ENCODE data around the gene CFAP20DC.

CFAP20DC gene

GRCh38 chr3:59027607-59028006 lies 22.2 kb downstream of the CFAP20DC start:
- Histone ChIP-seq H3K4me1 (ENCODE audit: control insufficient read depth, insufficient read depth, low read length) (0 out of 2 replicates have a peak, but pooled peaks cover 4% of the 10 kb centered on the region), H3K9ac (ENCODE audit: low read depth, low read length) (no peak overlapping the region)

GRCh38 chr3:59023612-59024011 lies 26.2 kb downstream of the CFAP20DC start:
- no peaks in the 10 kb centered on the region for H3K36me3 ChIP-seq (ENCODE audit: control insufficient read depth, insufficient read depth, low read length)
- no peak overlapping the region for H3K9ac ChIP-seq (ENCODE audit: low read depth, low read length)
- H3K27ac ChIP-seq (ENCODE audit: low read depth, low read length), result no peak overlapping the region
- no peaks in the 10 kb centered on the region for H3K4me1 ChIP-seq (ENCODE audit: control insufficient read depth, insufficient read depth, low read length)
- H3K9me3 ChIP-seq (ENCODE audit: control insufficient read depth, insufficient read depth, low read length), result no peaks in the 10 kb centered on the region
- H3K27me3 ChIP-seq (ENCODE audit: control insufficient read depth, insufficient read depth, low read length), result no peaks in the 10 kb centered on the region
- no peak overlapping the region for H3K4me3 ChIP-seq (ENCODE audit: low read depth, low read length)

More at GRCh38 chr3:59027607-59028006, 22.2 kb downstream of the CFAP20DC start:
- no peaks in the 10 kb centered on the region for H3K36me3 ChIP-seq (ENCODE audit: control insufficient read depth, insufficient read depth, low read length)
- no peak overlapping the region for H3K27ac ChIP-seq (ENCODE audit: low read depth, low read length)
- H3K4me3 ChIP-seq (ENCODE audit: low read depth, low read length), result no peak overlapping the region
- no peaks in the 10 kb centered on the region for H3K9me3 ChIP-seq (ENCODE audit: control insufficient read depth, insufficient read depth, low read length)
- no peaks in the 10 kb centered on the region for H3K27me3 ChIP-seq (ENCODE audit: control insufficient read depth, insufficient read depth, low read length)

GRCh38 chr3:59017617-59017984 lies 32.2 kb downstream of the CFAP20DC start:
- H3K9ac ChIP-seq (ENCODE audit: low read depth, low read length), result no peak overlapping the region
- no peaks in the 10 kb centered on the region for H3K27me3 ChIP-seq (ENCODE audit: control insufficient read depth, insufficient read depth, low read length)
- H3K9me3 ChIP-seq (ENCODE audit: control insufficient read depth, insufficient read depth, low read length), result no peaks in the 10 kb centered on the region
- no peak overlapping the region for H3K4me3 ChIP-seq (ENCODE audit: low read depth, low read length)
- no peak overlapping the region for H3K27ac ChIP-seq (ENCODE audit: low read depth, low read length)
- H3K36me3 ChIP-seq (ENCODE audit: control insufficient read depth, insufficient read depth, low read length), result no peaks in the 10 kb centered on the region
- no peaks in the 10 kb centered on the region for H3K4me1 ChIP-seq (ENCODE audit: control insufficient read depth, insufficient read depth, low read length)

- Histone ChIP-seq H3K4me1 (ENCODE audit: control insufficient read depth, insufficient read depth, low read length) (no peaks in the 10 kb centered on the region), H3K27ac (ENCODE audit: low read depth, low read length) (no peak overlapping the region), H3K9ac (ENCODE audit: low read depth, low read length) (no peak overlapping the region), H3K36me3 (ENCODE audit: control insufficient read depth, insufficient read depth, low read length) (no peaks in the 10 kb centered on the region), H3K9me3 (ENCODE audit: control insufficient read depth, insufficient read depth, low read length) (no peaks in the 10 kb centered on the region), H3K4me3 (ENCODE audit: low read depth, low read length) (no peak overlapping the region), H3K27me3 (ENCODE audit: control insufficient read depth, insufficient read depth, low read length) (no peaks in the 10 kb centered on the region)
Measured at GRCh38 chr3:59016930-59017616, 32.8 kb downstream of the CFAP20DC start.

- H3K27me3 ChIP-seq (ENCODE audit: control insufficient read depth, insufficient read depth, low read length), result no peaks in the 10 kb centered on the region
- no peak overlapping the region for H3K27ac ChIP-seq (ENCODE audit: low read depth, low read length)
- H3K4me3 ChIP-seq (ENCODE audit: low read depth, low read length), result no peak overlapping the region
- no peaks in the 10 kb centered on the region for H3K36me3 ChIP-seq (ENCODE audit: control insufficient read depth, insufficient read depth, low read length)
- no peaks in the 10 kb centered on the region for H3K9me3 ChIP-seq (ENCODE audit: control insufficient read depth, insufficient read depth, low read length)
- no peak overlapping the region for H3K9ac ChIP-seq (ENCODE audit: low read depth, low read length)
- no peaks in the 10 kb centered on the region for H3K4me1 ChIP-seq (ENCODE audit: control insufficient read depth, insufficient read depth, low read length)
Measured at GRCh38 chr3:59013611-59014010, 36.2 kb downstream of the CFAP20DC start.

- Histone ChIP-seq H3K9ac (ENCODE audit: low read depth, low read length) (no peak overlapping the region), H3K27me3 (ENCODE audit: control insufficient read depth, insufficient read depth, low read length) (no peaks in the 10 kb centered on the region), H3K9me3 (ENCODE audit: control insufficient read depth, insufficient read depth, low read length) (no peaks in the 10 kb centered on the region)
Measured at GRCh38 chr3:59006634-59007517, 42.9 kb downstream of the CFAP20DC start.

GRCh38 chr3:59001675-59002074 lies 48.1 kb downstream of the CFAP20DC start:
- Histone ChIP-seq H3K27me3 (ENCODE audit: control insufficient read depth, insufficient read depth, low read length) (no peaks in the 10 kb centered on the region), H3K36me3 (ENCODE audit: control insufficient read depth, insufficient read depth, low read length) (no peaks in the 10 kb centered on the region), H3K4me1 (ENCODE audit: control insufficient read depth, insufficient read depth, low read length) (no peaks in the 10 kb centered on the region), H3K9ac (ENCODE audit: low read depth, low read length) (no peak overlapping the region), H3K27ac (ENCODE audit: low read depth, low read length) (no peak overlapping the region), H3K9me3 (ENCODE audit: control insufficient read depth, insufficient read depth, low read length) (no peaks in the 10 kb centered on the region), H3K4me3 (ENCODE audit: low read depth, low read length) (no peak overlapping the region)

More at GRCh38 chr3:59006634-59007517, 42.9 kb downstream of the CFAP20DC start:
- Histone ChIP-seq H3K4me3 (ENCODE audit: low read depth, low read length) (no peak overlapping the region), H3K4me1 (ENCODE audit: control insufficient read depth, insufficient read depth, low read length) (no peaks in the 10 kb centered on the region), H3K27ac (ENCODE audit: low read depth, low read length) (no peak overlapping the region), H3K36me3 (ENCODE audit: control insufficient read depth, insufficient read depth, low read length) (no peaks in the 10 kb centered on the region)

GRCh38 chr3:58999774-59000160 lies 50.1 kb downstream of the CFAP20DC start:
- no peaks in the 10 kb centered on the region for H3K36me3 ChIP-seq (ENCODE audit: control insufficient read depth, insufficient read depth, low read length)
- H3K9ac ChIP-seq (ENCODE audit: low read depth, low read length), result no peak overlapping the region
- no peak overlapping the region for H3K27ac ChIP-seq (ENCODE audit: low read depth, low read length)
- H3K9me3 ChIP-seq (ENCODE audit: control insufficient read depth, insufficient read depth, low read length), result no peaks in the 10 kb centered on the region
- H3K4me1 ChIP-seq (ENCODE audit: control insufficient read depth, insufficient read depth, low read length), result peaks cover 2% of the 10 kb centered on the region; the same call in 1 of the 2 replicates
- no peak overlapping the region for H3K4me3 ChIP-seq (ENCODE audit: low read depth, low read length)
- no peaks in the 10 kb centered on the region for H3K27me3 ChIP-seq (ENCODE audit: control insufficient read depth, insufficient read depth, low read length)

GRCh38 chr3:58999134-58999773 lies 50.6 kb downstream of the CFAP20DC start:
- H3K9me3 ChIP-seq (ENCODE audit: control insufficient read depth, insufficient read depth, low read length), result no peaks in the 10 kb centered on the region
- no peak overlapping the region for H3K4me3 ChIP-seq (ENCODE audit: low read depth, low read length)
- H3K36me3 ChIP-seq (ENCODE audit: control insufficient read depth, insufficient read depth, low read length), result no peaks in the 10 kb centered on the region
- no peak overlapping the region for H3K27ac ChIP-seq (ENCODE audit: low read depth, low read length)
- H3K4me1 ChIP-seq (ENCODE audit: control insufficient read depth, insufficient read depth, low read length), result peaks cover 2% of the 10 kb centered on the region; the same call in 1 of the 2 replicates
- H3K27me3 ChIP-seq (ENCODE audit: control insufficient read depth, insufficient read depth, low read length), result no peaks in the 10 kb centered on the region
- no peak overlapping the region for H3K9ac ChIP-seq (ENCODE audit: low read depth, low read length)

GRCh38 chr3:58998476-58999117 lies 51.2 kb downstream of the CFAP20DC start:
- H3K36me3 ChIP-seq (ENCODE audit: control insufficient read depth, insufficient read depth, low read length), result no peaks in the 10 kb centered on the region
- no peak overlapping the region for H3K27ac ChIP-seq (ENCODE audit: low read depth, low read length)
- H3K4me3 ChIP-seq (ENCODE audit: low read depth, low read length), result no peak overlapping the region
- H3K9me3 ChIP-seq (ENCODE audit: control insufficient read depth, insufficient read depth, low read length), result no peaks in the 10 kb centered on the region
- H3K9ac ChIP-seq (ENCODE audit: low read depth, low read length), result no peak overlapping the region
- H3K4me1 ChIP-seq (ENCODE audit: control insufficient read depth, insufficient read depth, low read length), result peaks cover 2% of the 10 kb centered on the region; the same call in 1 of the 2 replicates
- H3K27me3 ChIP-seq (ENCODE audit: control insufficient read depth, insufficient read depth, low read length), result no peaks in the 10 kb centered on the region
